Measurements from ENCODE around the gene KCTD16. TPM values are rescaled to one million over a fixed set of nuclear protein-coding genes. Genes with fewer than 3 reads are reported as not detected.

KCTD16 gene
- total and polyA plus RNA-seq, 2 donors (not counting 1 experiment from before 2014, with no cell fraction given) = not detected

DNA sequence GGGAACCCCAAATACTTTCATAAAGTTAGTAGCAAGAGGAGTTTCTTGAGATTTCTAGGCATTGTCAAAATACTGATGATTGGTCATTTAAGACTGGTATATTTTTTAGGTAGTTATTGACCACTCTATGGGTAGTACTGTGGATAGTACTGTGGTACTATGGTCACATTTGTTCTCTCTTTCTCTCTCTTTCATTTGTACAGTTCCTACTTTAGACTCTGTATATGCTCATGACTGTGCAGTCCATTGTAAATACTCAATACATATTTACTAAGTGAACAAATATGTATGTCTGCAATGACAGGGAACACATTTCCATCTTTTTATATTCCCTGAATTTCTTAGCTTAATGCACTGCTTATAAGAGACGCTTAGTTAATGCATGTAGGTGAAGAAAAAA lies 215.6 kb downstream of the KCTD16 start:
- Histone ChIP-seq H3K36me3 (replicated peaks in 1 of 2; ENCODE audit: control extremely low read depth in 1 of 2, control insufficient read depth in 1 of 2, extremely low read depth in 1 of 2, insufficient read depth in 2 of 2, low read length in 1 of 2) (no peaks in the 10 kb centered on the region), H3K27ac (ENCODE audit: low read length in 2 of 2) (no peak overlapping the region), H4K20me1 (ENCODE audit: control insufficient read depth, insufficient read depth, low read length, poor library complexity, severe bottlenecking) (no peaks in the 10 kb centered on the region), H3K27me3 (replicated peaks in 1 of 4; ENCODE audit: control extremely low read depth in 1 of 4, control insufficient read depth in 3 of 4, insufficient read depth in 4 of 4, low read length in 3 of 4) (no peaks in the 10 kb centered on the region), H3K4me3 (ENCODE audit: control extremely low read depth in 1 of 5, extremely low read depth in 1 of 5, insufficient read depth in 1 of 5, low read depth in 2 of 5, low read length in 4 of 5) (no peak overlapping the region), H2AFZ (ENCODE audit: insufficient read depth, low read depth, low read length, poor library complexity, severe bottlenecking) (no peak overlapping the region), H3K9ac (ENCODE audit: low read length) (no peak overlapping the region), H3K9me3 (ENCODE audit: control extremely low read depth in 1 of 3, control insufficient read depth in 2 of 3, insufficient read depth in 1 of 3, low read length in 2 of 3) (no peaks in the 10 kb centered on the region), H3K4me1 (ENCODE audit: control insufficient read depth in 2 of 2, insufficient read depth in 2 of 2, low read length in 2 of 2) (no peaks in the 10 kb centered on the region), H3K79me2 (ENCODE audit: control insufficient read depth, insufficient read depth, low read length) (no peaks in the 10 kb centered on the region), H3K4me2 (replicated peaks; ENCODE audit: low read depth, low read length, poor library complexity, severe bottlenecking) (no peak overlapping the region)
- ChIA-PET CTCF (no interaction called here), POLR2A (no interaction called here)
- Mint-ChIP-seq H3K4me3 (no peak overlapping the region), H3K9me3 (ENCODE audit: insufficient read depth) (no peaks in the 10 kb centered on the region), H3K4me1 (no peaks in the 10 kb centered on the region), H3K27me3 (no peaks in the 10 kb centered on the region), H3K27ac (no peak overlapping the region)
- intact Hi-C loops (cut with micrococcal nuclease) = no loop called here
- ATAC-seq (ENCODE audit: low read depth) (no peak), DNase-seq (no peak)
- no peak for TF ChIP-seq CTCF (IDR thresholded peaks at IDR 0.05)
- WGBS (ENCODE audit: insufficient coverage) = no CpG with 5 or more reads among the region's 1 CpG

GRCh38 chr5:144390133-144390532 lies 219.5 kb downstream of the KCTD16 start:
- Histone ChIP-seq H3K9me3 (ENCODE audit: control extremely low read depth in 1 of 3, control insufficient read depth in 2 of 3, insufficient read depth in 1 of 3, low read length in 2 of 3) (no peaks in the 10 kb centered on the region), H3K4me1 (ENCODE audit: control insufficient read depth in 2 of 2, insufficient read depth in 2 of 2, low read length in 2 of 2) (no peaks in the 10 kb centered on the region), H2AFZ (ENCODE audit: insufficient read depth, low read depth, low read length, poor library complexity, severe bottlenecking) (no peak overlapping the region), H3K4me3 (ENCODE audit: control extremely low read depth in 1 of 5, extremely low read depth in 1 of 5, insufficient read depth in 1 of 5, low read depth in 2 of 5, low read length in 4 of 5) (no peak overlapping the region), H3K4me2 (replicated peaks; ENCODE audit: low read depth, low read length, poor library complexity, severe bottlenecking) (no peak overlapping the region), H3K27ac (ENCODE audit: low read length in 2 of 2) (no peak overlapping the region), H3K79me2 (ENCODE audit: control insufficient read depth, insufficient read depth, low read length) (no peaks in the 10 kb centered on the region), H3K36me3 (replicated peaks in 1 of 2; ENCODE audit: control extremely low read depth in 1 of 2, control insufficient read depth in 1 of 2, extremely low read depth in 1 of 2, insufficient read depth in 2 of 2, low read length in 1 of 2) (no peaks in the 10 kb centered on the region), H3K9ac (ENCODE audit: low read length) (no peak overlapping the region), H4K20me1 (ENCODE audit: control insufficient read depth, insufficient read depth, low read length, poor library complexity, severe bottlenecking) (no peaks in the 10 kb centered on the region), H3K27me3 (replicated peaks in 1 of 4; ENCODE audit: control extremely low read depth in 1 of 4, control insufficient read depth in 3 of 4, insufficient read depth in 4 of 4, low read length in 3 of 4) (no peaks in the 10 kb centered on the region)
- intact Hi-C loops (cut with micrococcal nuclease) = no loop called here
- no CpG with 5 or more reads among the region's 1 CpG for WGBS (ENCODE audit: insufficient coverage)
- Mint-ChIP-seq H3K4me1 (no peaks in the 10 kb centered on the region), H3K27ac (no peak overlapping the region), H3K4me3 (no peak overlapping the region), H3K27me3 (no peaks in the 10 kb centered on the region), H3K9me3 (ENCODE audit: insufficient read depth) (peaks cover 3% of the 10 kb centered on the region)
- no peak for ATAC-seq (ENCODE audit: low read depth)
- POLR2A ChIA-PET = no interaction called here
- no peak for DNase-seq
- no peak for TF ChIP-seq EZH2 (IDR thresholded peaks at IDR 0.05; ENCODE audit: borderline replicate concordance, insufficient read depth, low read depth, low read length, poor library complexity, severe bottlenecking)
- TF ChIP-seq CTCF (IDR thresholded peaks at IDR 0.05) = no peak
- CTCF ChIA-PET = no interaction called here
